HCT116 (cell line): Measurements from ENCODE around the gene CST4.

Experiments
- ATF3 ChIP-seq: IDR thresholded peaks from 2 replicates; pipeline ENCODE4 v1.6.1; 2012
- CBX3 ChIP-seq: IDR thresholded peaks from 2 replicates; pipeline ENCODE4 v1.6.1; 2012; ENCODE audit warnings: low read depth
- CTCF ChIP-seq, 3 experiments: fragments of 200-600 bp in 1 of 3; sonication (generic) in 1 of 3; IDR thresholded peaks in 2 of 3; conservative IDR thresholded peaks in 1 of 3; 2 replicates each; pipeline ENCODE4 v1.5.1; 2012 to 2017; ENCODE audit warnings: low read depth in 2 of 3, low read length in 2 of 3, antibody characterized with exemption in 1 of 3, borderline replicate concordance in 1 of 3, control low read depth in 1 of 3, mild to moderate bottlenecking in 1 of 3, mixed read lengths in 1 of 3, mixed run types in 1 of 3, moderate library complexity in 1 of 3; ENCODE audit not compliant: insufficient read depth in 1 of 3
- EZH2 ChIP-seq: fragments of 200-600 bp; sonication (generic); IDR thresholded peaks from 2 replicates; pipeline ENCODE4 v1.6.1; 2017; ENCODE audit warnings: antibody characterized with exemption, mixed run types
- EZH2phosphoT487 ChIP-seq: fragments of 200-600 bp; IDR thresholded peaks from 2 replicates; pipeline ENCODE4 v1.6.1; 2018; ENCODE audit warnings: antibody characterized with exemption, borderline replicate concordance
- JUND ChIP-seq: IDR thresholded peaks from 2 replicates; pipeline ENCODE4 v1.6.1; 2012
- MAX ChIP-seq: IDR thresholded peaks from 2 replicates; pipeline ENCODE4 v1.6.1; 2012
- POLR2A ChIP-seq: IDR thresholded peaks from 2 replicates; pipeline ENCODE4 v1.7.0; 2011; ENCODE audit warnings: borderline replicate concordance; ENCODE audit not compliant: insufficient read depth, insufficient read length; ENCODE audit errors: extremely low read depth
- POLR2AphosphoS5 ChIP-seq: IDR thresholded peaks from 2 replicates; pipeline ENCODE4 v1.6.1; 2011; ENCODE audit warnings: mild to moderate bottlenecking, low read depth, low read length, moderate library complexity
- REST ChIP-seq: IDR thresholded peaks from 2 replicates; pipeline ENCODE4 v1.6.1; 2012; ENCODE audit warnings: low read depth
- SRF ChIP-seq: IDR thresholded peaks from 2 replicates; pipeline ENCODE4 v1.6.1; 2012; ENCODE audit warnings: low read depth
- TCF7L2 ChIP-seq: IDR thresholded peaks from 2 replicates; pipeline ENCODE4 v1.7.0; 2011; ENCODE audit warnings: borderline replicate concordance, inconsistent platforms; ENCODE audit not compliant: insufficient read depth, insufficient read length; ENCODE audit errors: extremely low read depth
- YY1 ChIP-seq: IDR thresholded peaks from 2 replicates; pipeline ENCODE4 v1.6.1; 2011; ENCODE audit warnings: low read length, low read depth, moderate library complexity, mild to moderate bottlenecking; ENCODE audit not compliant: insufficient replicate concordance; ENCODE audit errors: extremely low read depth
- ZNF274 ChIP-seq: fragments of 200-500 bp; sonication (Bioruptor generic); IDR thresholded peaks from 2 replicates; pipeline ENCODE4 v1.6.1; 2014; ENCODE audit warnings: mild to moderate bottlenecking, low read depth, low read length, inconsistent platforms

GRCh38 chr20:23673209-23673608 is 15.6 kb downstream of the CST4 start:
- TF ChIP-seq CTCF (IDR thresholded peaks at IDR 0.05 in 2 of 3, conservative IDR thresholded peaks at IDR 0.05 in 1 of 3; ENCODE audit: borderline replicate concordance in 1 of 3, insufficient read depth in 1 of 3, low read depth in 2 of 3, low read length in 2 of 3) (no peak), EZH2 (no peak), POLR2AphosphoS5 (no peak), POLR2A (no peak), SRF (no peak), MAX (no peak), TCF7L2 (no peak), EZH2phosphoT487 (no peak), YY1 (no peak), ATF3 (no peak), JUND (no peak), ZNF274 (no peak), REST (no peak), CBX3 (no peak)
